IPS-18c (cell line): ENCODE results near the gene PPME1.
"Not testable (repeated sequence)": the region's sequence is repeated elsewhere in the genome, so short reads cannot be mapped to it uniquely, and the experiment has no call there.

Experiments used
- H3K4me3 ChIP-seq: 2 replicates; pipeline ENCODE4 v1.7.0; 2013; ENCODE audit warnings: low read depth, mild to moderate bottlenecking, low read length, moderate library complexity; ENCODE audit not compliant: insufficient read depth
- H3K9me3 ChIP-seq: one replicate; pipeline ENCODE4 v1.6.1; 2013; ENCODE audit warnings: mild to moderate bottlenecking, low read length, moderate library complexity; ENCODE audit not compliant: control insufficient read depth, insufficient read depth

PPME1 gene

GRCh38 chr11:74170694-74171629, at the start of gene PPME1, which contains the start of gene C2CD3:
PPME1 (plus strand) TSS chr11:74171289; CDS start chr11:74171422, 133 bp downstream.
C2CD3 (minus strand) TSS chr11:74171002; CDS start chr11:74170792, 210 bp downstream.
- Histone ChIP-seq H3K4me3 (peak within 1 kb of the TSS; percentile 90), H3K9me3 (no peaks in the 10 kb centered on the region)

DNA sequence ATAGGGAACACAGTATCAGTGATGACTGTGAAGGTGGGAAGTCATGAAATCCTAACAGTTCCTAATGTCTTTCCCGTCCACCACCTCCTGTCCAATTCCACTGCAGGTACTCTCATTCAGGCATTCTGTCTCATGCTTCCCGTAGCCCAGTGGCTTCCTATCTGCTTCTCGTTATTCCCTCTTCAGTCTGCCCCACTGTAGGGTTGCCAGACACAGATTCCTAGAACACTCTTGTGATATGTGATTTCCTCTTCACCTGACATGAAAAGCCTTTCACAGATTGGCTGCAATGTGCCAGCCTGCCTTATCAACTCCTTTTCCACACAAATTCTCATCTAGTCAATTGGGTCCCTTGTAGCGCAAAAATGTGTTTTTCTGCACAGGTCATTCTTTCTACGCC, 49.3 kb upstream of the PPME1 start:
- peaks cover 2% of the 10 kb centered on the region for H3K9me3 ChIP-seq

DNA sequence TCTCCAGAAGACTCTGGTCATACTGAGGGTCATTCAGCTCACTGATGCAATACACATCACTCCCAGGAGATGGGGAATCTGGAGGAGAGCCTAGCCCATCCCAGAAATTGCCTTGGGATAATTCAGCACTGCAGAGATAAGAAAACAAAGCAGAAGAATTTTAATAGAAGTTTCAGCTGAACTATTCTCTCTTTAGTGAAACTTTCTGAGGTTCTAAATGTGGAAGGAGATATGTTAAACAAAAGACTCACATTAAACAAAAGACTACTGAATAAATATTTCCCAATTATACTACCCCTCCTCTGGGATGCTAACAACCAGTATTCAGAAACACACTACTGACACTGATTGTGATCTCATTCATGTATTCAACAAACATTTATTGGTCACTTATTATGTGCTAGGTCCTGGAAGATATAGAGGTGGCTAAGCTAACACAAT, 48.1 kb upstream of the PPME1 start:
- Histone ChIP-seq H3K4me3 (no peak overlapping the region), H3K9me3 (no peaks in the 10 kb centered on the region)

More for the DNA sequence above, 49.3 kb upstream of the PPME1 start:
- H3K4me3 ChIP-seq = no peak overlapping the region

GRCh38 chr11:74129121-74129520, 42.0 kb upstream of the PPME1 start:
- H3K4me3 ChIP-seq, H3K9me3 ChIP-seq: not testable (repeated sequence)

GRCh38 chr11:74132833-74133232, 38.3 kb upstream of the PPME1 start:
- no peak overlapping the region for H3K4me3 ChIP-seq
- H3K9me3 ChIP-seq = no peaks in the 10 kb centered on the region

DNA sequence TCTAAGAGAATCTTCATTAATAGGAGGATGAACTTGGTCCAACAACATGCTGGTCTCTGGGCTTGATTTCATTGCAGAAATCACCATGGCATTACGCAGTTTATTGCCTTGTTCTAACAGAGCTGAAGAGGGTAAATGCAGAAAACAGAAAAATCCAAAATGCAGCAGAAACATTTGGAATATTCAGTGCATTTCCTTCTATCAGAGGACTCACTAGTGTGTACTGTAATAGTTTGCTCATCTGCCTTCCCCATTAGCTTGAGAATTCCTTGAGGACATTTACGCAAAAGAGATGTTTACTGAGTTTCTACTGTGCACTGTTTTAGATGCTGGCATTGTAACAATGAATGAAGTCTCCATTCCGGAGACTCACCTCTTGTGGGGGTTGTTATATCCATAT, 37.7 kb upstream of the PPME1 start:
- no peak overlapping the region for H3K4me3 ChIP-seq
- no peaks in the 10 kb centered on the region for H3K9me3 ChIP-seq

DNA sequence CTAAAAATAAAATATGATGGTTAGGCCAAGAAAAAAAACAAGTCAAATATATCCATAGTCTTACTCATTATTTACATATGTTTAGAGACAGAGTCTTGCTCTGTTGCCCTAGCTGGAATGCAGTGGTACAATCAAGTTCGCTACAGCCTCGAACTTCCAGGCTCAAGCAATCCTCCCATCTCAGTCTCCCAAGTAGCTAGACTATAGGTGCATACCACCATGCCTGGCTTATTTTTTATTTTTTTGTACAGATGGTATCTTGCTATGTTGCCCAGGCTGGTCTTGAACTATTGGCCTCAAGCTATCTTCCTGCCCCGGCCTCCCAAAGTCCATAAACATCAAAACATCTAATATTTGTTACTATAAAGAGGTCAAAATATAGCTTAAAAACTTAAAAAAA, 36.4 kb upstream of the PPME1 start:
- H3K4me3 ChIP-seq = no peak overlapping the region
- H3K9me3 ChIP-seq = no peaks in the 10 kb centered on the region

- Histone ChIP-seq H3K9me3 (no peaks in the 10 kb centered on the region), H3K4me3 (no peak overlapping the region)
Observed at GRCh38 chr11:74135127-74135840, 35.8 kb upstream of the PPME1 start.

DNA sequence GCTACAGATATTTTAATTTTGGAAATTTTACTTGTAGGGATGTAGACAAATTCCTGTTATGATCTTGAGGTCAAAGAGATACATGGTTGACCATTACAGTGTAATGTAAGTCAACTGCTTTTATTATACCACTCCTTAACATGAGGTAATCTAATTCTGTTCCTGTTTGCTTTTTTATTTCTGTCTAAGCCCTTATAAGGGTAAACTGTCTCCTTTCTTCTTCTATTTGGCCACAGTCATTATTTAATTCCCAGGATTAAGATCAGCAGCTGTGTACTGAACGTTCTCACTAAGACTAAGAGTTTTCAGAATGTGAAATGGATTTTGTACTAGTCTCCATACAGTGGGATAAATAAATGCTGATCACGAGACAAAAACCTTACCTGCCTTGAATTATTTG, 33.1 kb upstream of the PPME1 start:
- no peak overlapping the region for H3K4me3 ChIP-seq
- no peaks in the 10 kb centered on the region for H3K9me3 ChIP-seq

GRCh38 chr11:74138572-74138971, 32.5 kb upstream of the PPME1 start:
- Histone ChIP-seq H3K4me3 (no peak overlapping the region), H3K9me3 (no peaks in the 10 kb centered on the region)

- Histone ChIP-seq H3K9me3 (no peaks in the 10 kb centered on the region), H3K4me3 (no peak overlapping the region)
Observed at GRCh38 chr11:74139151-74139918, 31.8 kb upstream of the PPME1 start.

GRCh38 chr11:74139919-74140431, 31.1 kb upstream of the PPME1 start:
- not testable (repeated sequence) for H3K9me3 ChIP-seq, H3K4me3 ChIP-seq

- Histone ChIP-seq H3K4me3 (no peak overlapping the region), H3K9me3 (no peaks in the 10 kb centered on the region)
Observed at GRCh38 chr11:74141241-74141695, 29.8 kb upstream of the PPME1 start.

DNA sequence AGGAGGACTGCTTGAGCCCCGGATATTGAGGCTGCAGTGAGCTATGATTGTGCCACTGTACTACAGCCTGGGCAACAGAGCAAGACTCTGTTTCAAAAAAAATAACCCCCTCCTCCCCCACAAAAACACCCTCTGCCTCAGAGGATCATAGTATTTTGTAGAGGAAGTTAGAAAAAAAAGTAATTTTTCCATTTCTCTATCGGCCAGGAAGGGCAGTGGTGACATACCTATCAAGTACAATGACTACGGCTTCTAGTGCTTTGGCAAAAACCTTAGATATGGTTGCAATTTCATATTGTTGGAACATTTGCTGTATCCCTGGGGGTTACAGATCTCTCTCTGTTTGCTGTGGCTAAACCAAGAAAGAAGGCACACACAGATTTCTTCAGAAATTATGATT, 29.2 kb upstream of the PPME1 start:
- no peaks in the 10 kb centered on the region for H3K9me3 ChIP-seq
- no peak overlapping the region for H3K4me3 ChIP-seq

DNA sequence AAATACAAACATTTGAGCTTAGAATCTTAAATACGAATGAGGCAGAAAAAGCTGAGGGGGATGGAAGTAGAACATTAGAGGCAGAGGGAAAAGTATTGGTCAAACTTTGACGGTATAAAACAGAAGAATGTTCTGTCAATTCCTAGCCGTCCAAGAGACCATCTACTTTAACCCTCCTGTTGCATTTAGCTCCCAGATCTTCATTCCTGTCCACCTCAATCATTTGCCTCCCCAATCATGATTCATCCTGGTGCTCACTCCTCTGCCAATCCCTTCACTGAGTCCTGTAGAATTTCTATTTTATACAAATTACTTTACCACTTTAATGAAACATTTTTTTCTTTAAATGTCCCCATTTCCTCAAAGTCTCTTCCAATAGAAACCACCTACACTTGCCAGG, 28.5 kb upstream of the PPME1 start:
- no peak overlapping the region for H3K4me3 ChIP-seq
- H3K9me3 ChIP-seq = no peaks in the 10 kb centered on the region

DNA sequence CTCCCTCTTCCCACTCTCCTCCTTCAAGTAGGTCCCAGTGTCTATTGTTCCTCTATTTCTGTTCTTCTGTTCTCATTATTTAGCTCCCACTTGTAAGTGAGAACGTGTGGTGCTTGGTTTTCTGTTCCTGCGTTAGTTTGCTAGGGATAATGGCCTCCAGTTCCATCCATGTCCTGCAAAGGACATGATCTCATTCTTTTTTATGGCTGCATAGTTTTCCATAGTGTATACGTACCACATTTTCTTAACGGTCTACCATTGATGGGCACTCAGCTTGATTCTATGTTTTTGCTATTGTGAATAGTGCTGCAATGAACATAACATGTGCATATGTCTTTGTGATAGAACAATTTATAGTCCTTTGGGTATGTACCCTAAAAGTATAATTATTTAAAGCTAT, 26.5 kb upstream of the PPME1 start:
- no peaks in the 10 kb centered on the region for H3K9me3 ChIP-seq
- H3K4me3 ChIP-seq = no peak overlapping the region
